Lung (tissue), 12 donors: ENCODE results near the gene CCDC73. TPM values are rescaled to one million over a fixed set of nuclear protein-coding genes. Genes with fewer than 3 reads are reported as not detected.

ENCODE experiments used
- ATAC-seq: fragments of 200-7000 bp; cut with Tn5 transposase; one replicate; pipeline ENCODE4 v1.9.1; 2020; ENCODE audit warnings: moderate number of reproducible peaks; ENCODE audit not compliant: insufficient read depth, low FRiP score
- DNase-seq, 3 donors: peaks; one replicate each; pipeline ENCODE4 v3.0.0-alpha.2; 2013 to 2017
- H3K27ac ChIP-seq, 2 donors: one replicate each; pipeline ENCODE4 v1.5.1; 2013; ENCODE audit warnings: mild to moderate bottlenecking in 2 of 2, moderate library complexity in 2 of 2, control low read depth in 1 of 2, inconsistent platforms in 1 of 2, low read depth in 1 of 2, low read length in 1 of 2
- H3K27me3 ChIP-seq, 3 donors: one replicate each; pipeline ENCODE4 v1.5.1; 2013; ENCODE audit warnings: low read length in 2 of 3; ENCODE audit not compliant: control insufficient read depth in 3 of 3, insufficient read depth in 3 of 3
- H3K36me3 ChIP-seq, 4 donors: one replicate each; pipeline ENCODE4 v1.5.1; 2013; ENCODE audit warnings: low read length in 4 of 4, mild to moderate bottlenecking in 1 of 4, moderate library complexity in 1 of 4; ENCODE audit not compliant: control insufficient read depth in 4 of 4, insufficient read depth in 4 of 4
- H3K4me1 ChIP-seq, 5 donors: one replicate each; pipeline ENCODE4 v1.5.1; 2013; ENCODE audit warnings: low read length in 5 of 5, mild to moderate bottlenecking in 2 of 5, moderate library complexity in 1 of 5; ENCODE audit not compliant: control insufficient read depth in 5 of 5, insufficient read depth in 5 of 5
- H3K4me3 ChIP-seq: one replicate; pipeline ENCODE4 v1.5.1; 2013; ENCODE audit warnings: mild to moderate bottlenecking, control low read depth, moderate library complexity
- H3K9ac ChIP-seq, 2 donors: one replicate each; pipeline ENCODE4 v1.5.1; 2013; ENCODE audit warnings: low read length in 2 of 2, control low read depth in 1 of 2; ENCODE audit not compliant: insufficient read depth in 1 of 2
- H3K9me3 ChIP-seq, 4 donors: one replicate each; pipeline ENCODE4 v1.5.1; 2013; ENCODE audit warnings: low read length in 3 of 4, mild to moderate bottlenecking in 1 of 4, moderate library complexity in 1 of 4; ENCODE audit not compliant: control insufficient read depth in 4 of 4, insufficient read depth in 3 of 4
- WGBS, 2 donors: extraction: QIAGEN DNeasy Blood & Tissue Kit; methylation state at CpG; one replicate each; pipeline ENCODE4 v1.1.7; 2013; 5-methylcytosine and 5-hydroxymethylcytosine counted together
- polyA plus RNA-seq, 2 donors: library from polyadenylated mRNA; stranded (reverse); fragments of 200-250 nt; gene quantifications; one replicate each; pipeline ENCODE4 v1.2.1, GENCODE V29; 2013
- total RNA-seq, 2 donors: library from RNA; depleted of rRNA in 1 of 2; stranded (reverse); fragments of >200 nt in 1 of 2; gene quantifications; one replicate each; pipeline ENCODE4 v1.2.1, GENCODE V29; 2014 to 2021
- TF ChIP-seq, protein P1 (sequence below): IDR thresholded peaks from 2 replicates; pipeline ENCODE4 v1.5.1; 2012; ENCODE audit warnings: mild to moderate bottlenecking; ENCODE audit errors: control extremely low read depth, extremely low read depth
- donor health status: control.
- donor health status: control.
- donor health status: Bipolar disorder and iron deficiency.
- donor health status: healthy.
- donor health status: DM: yes; HTN: yes; CAD: no.

The CCDC73 gene
- total and polyA plus RNA-seq, 4 donors = 0.03 to 0.17 (median 0.10) TPM

DNA sequence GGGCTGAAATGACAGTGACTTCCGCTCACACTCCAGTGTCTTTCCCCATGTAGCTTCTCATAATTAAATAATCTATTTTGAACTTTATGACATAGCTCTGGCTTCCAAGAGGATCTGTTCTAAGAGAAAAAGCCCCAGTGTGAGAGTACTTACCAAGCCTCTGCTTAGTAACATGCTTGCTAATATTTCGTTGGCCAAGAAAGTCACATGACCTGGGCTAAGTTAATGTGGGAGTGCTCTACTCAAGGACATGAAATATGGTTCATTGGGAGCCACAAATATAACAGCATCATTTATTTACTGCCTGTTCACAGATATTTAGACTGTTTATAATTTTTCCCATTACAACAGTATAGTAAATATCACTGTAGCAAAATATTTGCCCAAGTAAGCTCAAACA, 42.5 kb downstream of the CCDC73 start:
- TF ChIP-seq, protein P1, sequence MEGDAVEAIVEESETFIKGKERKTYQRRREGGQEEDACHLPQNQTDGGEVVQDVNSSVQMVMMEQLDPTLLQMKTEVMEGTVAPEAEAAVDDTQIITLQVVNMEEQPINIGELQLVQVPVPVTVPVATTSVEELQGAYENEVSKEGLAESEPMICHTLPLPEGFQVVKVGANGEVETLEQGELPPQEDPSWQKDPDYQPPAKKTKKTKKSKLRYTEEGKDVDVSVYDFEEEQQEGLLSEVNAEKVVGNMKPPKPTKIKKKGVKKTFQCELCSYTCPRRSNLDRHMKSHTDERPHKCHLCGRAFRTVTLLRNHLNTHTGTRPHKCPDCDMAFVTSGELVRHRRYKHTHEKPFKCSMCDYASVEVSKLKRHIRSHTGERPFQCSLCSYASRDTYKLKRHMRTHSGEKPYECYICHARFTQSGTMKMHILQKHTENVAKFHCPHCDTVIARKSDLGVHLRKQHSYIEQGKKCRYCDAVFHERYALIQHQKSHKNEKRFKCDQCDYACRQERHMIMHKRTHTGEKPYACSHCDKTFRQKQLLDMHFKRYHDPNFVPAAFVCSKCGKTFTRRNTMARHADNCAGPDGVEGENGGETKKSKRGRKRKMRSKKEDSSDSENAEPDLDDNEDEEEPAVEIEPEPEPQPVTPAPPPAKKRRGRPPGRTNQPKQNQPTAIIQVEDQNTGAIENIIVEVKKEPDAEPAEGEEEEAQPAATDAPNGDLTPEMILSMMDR = no peak
- no peak overlapping the region for H3K4me3 ChIP-seq
- DNase-seq = no peak
- H3K36me3 ChIP-seq = no peaks in the 10 kb centered on the region
- H3K27ac ChIP-seq = no peak overlapping the region
- peaks cover 0 to 15% (median 3%) of the 10 kb centered on the region in 4 donors for H3K9me3 ChIP-seq
- no peak overlapping the region for H3K9ac ChIP-seq
- ATAC-seq = no peak
- WGBS, 2 donors = 92 to 93% methylated on average over 2 of the region's 2 CpGs
- no peaks in the 10 kb centered on the region for H3K27me3 ChIP-seq
- H3K4me1 ChIP-seq = no peaks in the 10 kb centered on the region

DNA sequence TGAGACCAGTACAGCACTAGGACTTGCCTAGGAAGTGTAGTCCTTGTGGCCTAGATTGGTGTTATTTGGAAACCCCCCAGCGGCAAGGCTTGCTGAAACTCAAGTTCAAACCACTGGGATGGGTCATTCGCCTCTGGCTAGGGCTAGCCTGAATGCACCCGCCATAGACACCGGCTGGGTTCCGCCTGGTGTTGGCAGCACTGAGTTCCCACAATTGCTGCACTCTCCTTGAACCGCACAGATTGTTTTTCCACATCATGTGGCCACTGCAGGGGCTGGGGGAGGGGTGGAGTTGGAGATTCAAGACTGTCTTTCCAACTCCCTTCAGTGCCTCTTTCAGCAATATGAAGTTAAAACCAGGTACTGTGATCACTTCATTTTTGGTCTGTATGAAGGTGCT, 43.1 kb downstream of the CCDC73 start:
- no peaks in the 10 kb centered on the region for H3K36me3 ChIP-seq
- no peak for DNase-seq
- H3K4me3 ChIP-seq = no peak overlapping the region
- H3K27ac ChIP-seq = no peak overlapping the region
- H3K9ac ChIP-seq = no peak overlapping the region
- no peak for ATAC-seq
- TF ChIP-seq, protein P1 = no peak
- H3K9me3 ChIP-seq = peaks cover 0 to 15% (median 3%) of the 10 kb centered on the region in 4 donors
- no peaks in the 10 kb centered on the region for H3K4me1 ChIP-seq
- H3K27me3 ChIP-seq = no peaks in the 10 kb centered on the region
- 89 to 93% methylated on average over 6 of the region's 6 CpGs for WGBS, 2 donors

DNA sequence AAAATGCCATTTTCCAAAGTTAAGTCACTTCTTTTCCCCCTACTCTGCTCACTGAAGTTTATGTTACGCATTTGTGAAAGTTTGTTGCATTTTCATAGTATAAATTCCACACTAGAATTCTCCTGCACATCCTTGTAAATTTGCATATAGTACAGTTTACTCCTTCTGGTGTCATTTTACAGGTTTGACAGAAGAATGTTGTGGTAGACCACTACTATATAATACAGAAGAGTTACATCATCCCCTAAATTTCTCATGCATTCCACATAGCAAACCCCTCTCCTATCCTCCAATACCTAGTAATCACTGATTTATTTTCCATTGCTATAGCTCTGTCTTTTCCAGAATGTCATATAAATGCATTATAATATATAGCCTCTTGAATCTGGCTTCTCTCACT, 64.5 kb downstream of the CCDC73 start:
- WGBS, 2 donors = 87 to 99% methylated on average over 1 of the region's 1 CpG
- TF ChIP-seq, protein P1 = no peak
- ATAC-seq (no peak), DNase-seq (no peak)
- H3K36me3 ChIP-seq = no peaks in the 10 kb centered on the region
- H3K9me3 ChIP-seq = peaks cover 0 to 10% (median 2%) of the 10 kb centered on the region in 4 donors
- H3K27me3 ChIP-seq = no peaks in the 10 kb centered on the region
- no peaks in the 10 kb centered on the region for H3K4me1 ChIP-seq
- no peak overlapping the region for H3K27ac ChIP-seq
- no peak overlapping the region for H3K4me3 ChIP-seq
- no peak overlapping the region for H3K9ac ChIP-seq

DNA sequence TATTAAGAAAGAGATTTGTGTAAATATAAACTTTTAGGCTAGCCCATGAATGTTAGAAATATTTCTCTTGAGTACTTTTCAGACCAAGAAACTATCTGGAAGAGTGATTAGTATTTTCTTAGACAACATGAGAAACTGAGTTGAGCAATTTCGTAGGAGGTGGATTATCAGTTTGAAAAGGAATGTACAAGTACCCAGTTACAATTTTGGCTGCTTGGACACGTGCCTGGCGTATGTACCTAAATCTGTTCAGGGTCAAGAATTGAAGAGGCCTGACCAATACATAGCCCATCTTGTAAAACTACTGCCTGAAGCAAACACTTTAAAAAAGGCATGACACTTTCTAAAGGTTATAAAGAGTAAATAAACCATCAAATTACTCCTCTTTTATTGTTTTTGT, 71.1 kb downstream of the CCDC73 start:
- Histone ChIP-seq H3K4me3 (no peak overlapping the region), H3K4me1 (no peaks in the 10 kb centered on the region), H3K27me3 (no peaks in the 10 kb centered on the region), H3K27ac (no peak overlapping the region), H3K9me3 (no peaks in the 10 kb centered on the region), H3K36me3 (no peaks in the 10 kb centered on the region), H3K9ac (no peak overlapping the region)
- DNase-seq (no peak), ATAC-seq (no peak)
- TF ChIP-seq, protein P1 = no peak
- 52 to 86% methylated on average over 3 of the region's 3 CpGs for WGBS, 2 donors
